NCI-H2029 (cell line): ENCODE results near the gene ARFGAP3.
A peak's percentile ranks its signal among the peaks of the same experiment; 100 is the strongest.
"Not testable (repeated sequence)": the region's sequence is repeated elsewhere in the genome, so short reads cannot be mapped to it uniquely, and the experiment has no call there.

Experiments
- DNase-seq: peaks from one replicate; lab custom pipeline; 2025; lab: John Stamatoyannopoulos, UW

Gene ARFGAP3

DNA sequence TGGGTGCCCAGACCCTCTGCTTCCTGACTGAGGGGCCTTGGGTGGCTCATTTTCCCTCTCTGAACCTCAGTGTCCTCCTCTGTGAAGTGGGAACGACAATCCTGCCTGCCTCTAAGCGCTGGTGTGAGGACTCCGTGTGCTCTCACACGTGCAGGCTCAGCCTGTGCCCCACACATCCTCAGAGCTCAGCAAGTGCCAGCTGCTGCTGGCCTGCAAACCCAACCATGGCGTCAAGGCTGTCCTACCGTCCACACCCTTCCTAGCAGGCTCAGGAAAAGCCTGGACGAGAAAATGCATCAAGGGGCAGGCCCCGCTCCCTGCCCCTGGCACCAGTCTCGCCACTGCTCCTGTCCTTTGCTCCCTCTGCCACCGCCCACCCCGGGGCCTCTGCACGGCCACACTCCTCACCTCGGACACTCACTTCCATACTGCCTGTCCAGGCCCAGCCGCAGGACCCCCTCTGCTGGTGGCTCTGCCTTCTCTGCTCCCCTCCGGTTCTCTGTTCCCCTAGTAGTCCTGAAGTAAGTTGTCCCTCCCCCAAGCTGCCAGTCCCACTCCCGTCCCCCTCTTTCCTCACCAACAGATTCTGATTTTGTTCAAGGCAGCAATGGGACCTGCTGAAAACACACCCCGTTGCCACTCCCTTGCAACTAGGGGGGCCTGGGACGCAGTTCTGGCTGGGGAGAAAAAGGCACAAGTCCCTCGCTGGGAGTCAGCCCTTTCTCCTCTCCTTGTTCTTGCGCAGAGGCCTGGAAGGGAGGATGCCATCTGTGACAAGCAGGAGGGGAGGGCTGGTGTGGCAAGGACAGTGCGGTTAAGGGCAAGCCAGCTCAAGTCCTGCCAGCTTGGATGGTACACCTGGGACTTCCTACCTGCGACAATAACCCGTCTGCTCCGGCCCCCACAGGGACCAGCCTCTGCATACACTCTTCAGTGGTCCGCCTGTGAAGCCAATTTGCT is 62.2 kb downstream of the ARFGAP3 start:
- DNase-seq: no peak

DNA sequence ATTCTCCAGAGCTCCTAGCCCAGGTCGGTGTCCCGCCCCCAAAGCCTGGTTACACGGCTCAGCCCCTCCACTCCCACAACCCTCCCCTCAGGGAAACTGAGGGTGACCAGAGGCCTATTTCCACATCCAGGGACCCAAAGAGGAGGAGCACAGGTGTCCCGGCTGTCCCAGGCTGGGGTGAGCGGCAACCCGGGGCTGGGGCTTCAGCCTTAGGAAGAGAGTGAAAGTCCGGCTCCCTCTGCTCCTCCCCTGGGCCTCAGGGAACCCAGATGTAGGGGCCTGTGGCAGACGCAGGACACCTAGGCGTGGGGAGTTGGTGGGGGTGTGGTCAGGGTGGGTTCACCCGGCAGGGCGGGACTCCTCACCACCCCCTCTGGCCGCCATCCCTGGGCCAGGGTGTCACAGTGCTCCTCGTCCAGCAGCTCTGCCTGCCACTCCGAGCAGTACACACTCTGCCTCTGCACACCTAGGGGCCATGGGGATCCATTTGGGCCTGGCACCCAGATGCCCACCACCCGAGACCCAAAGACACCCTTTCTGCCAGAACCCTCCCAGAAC is 63.1 kb downstream of the ARFGAP3 start:
- no peak for DNase-seq

DNA sequence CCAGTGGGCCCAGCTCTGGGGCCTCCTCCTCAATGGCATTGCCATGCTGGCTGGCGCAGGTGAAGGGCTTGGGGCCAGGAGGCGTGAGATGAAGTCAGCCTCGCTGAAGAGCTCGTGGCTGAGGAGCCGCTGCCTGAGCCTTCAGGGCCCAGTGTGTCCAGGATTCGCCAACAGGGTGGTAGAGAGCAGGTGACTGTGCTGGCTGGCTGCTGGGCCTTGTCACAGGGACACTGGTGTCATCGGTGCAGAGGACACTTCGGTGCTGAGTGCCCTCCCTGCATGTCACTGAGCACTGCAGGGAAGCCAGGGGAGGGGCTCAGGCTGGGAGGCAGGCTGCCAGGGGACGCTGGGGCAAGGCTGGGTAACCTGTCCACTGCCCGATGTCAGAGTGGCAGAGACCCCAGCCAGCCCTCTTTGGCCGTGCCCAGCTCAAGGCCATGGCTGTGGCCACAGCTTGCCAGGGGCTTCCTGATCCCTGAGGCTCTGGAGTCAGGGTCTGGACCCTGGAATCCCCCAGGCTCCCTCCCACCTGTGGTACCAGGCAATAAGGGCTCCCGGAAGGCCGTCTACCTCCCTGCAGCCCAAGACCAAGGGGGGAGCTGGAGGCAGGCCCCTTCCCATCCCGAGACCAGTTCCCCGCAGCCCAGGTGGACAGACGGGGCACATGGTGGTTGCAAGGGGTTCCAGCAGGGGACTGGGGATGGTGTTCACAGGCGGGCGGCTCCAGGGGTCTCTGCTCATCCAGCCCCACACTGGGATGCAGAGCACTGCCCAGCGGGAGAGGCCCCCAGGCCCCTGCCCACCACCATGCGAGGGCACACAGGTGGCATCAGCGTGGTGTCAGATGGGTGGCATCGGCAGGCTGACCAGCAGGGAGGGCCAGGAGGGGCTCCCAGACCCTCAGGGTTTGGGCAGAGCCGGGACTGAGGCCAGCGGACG is 63.9 kb downstream of the ARFGAP3 start:
- peak; percentile 86 for DNase-seq

DNA sequence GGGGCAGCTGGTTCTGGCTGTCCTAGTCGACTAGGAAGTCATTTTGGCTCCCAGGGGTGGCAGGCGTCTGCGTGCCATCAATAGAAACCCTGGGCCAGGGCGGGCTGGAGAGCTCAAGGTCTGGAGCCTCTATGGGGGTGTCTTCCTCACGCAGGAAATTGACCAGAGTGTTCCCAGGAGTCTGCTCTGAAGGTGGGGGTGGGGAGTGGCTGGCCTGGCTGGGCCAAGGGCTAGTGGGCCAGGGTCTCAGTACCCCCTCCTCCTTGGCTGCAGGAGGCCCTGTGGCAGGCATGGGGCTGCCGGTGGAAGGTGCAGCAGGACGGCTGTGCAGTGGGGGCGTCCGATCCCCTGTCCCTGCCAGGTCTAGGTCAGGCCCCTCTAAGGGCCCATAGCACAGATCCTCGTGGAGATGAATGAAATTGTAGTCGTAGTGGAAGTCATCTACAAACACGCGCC is 64.6 kb downstream of the ARFGAP3 start:
- no peak for DNase-seq

DNA sequence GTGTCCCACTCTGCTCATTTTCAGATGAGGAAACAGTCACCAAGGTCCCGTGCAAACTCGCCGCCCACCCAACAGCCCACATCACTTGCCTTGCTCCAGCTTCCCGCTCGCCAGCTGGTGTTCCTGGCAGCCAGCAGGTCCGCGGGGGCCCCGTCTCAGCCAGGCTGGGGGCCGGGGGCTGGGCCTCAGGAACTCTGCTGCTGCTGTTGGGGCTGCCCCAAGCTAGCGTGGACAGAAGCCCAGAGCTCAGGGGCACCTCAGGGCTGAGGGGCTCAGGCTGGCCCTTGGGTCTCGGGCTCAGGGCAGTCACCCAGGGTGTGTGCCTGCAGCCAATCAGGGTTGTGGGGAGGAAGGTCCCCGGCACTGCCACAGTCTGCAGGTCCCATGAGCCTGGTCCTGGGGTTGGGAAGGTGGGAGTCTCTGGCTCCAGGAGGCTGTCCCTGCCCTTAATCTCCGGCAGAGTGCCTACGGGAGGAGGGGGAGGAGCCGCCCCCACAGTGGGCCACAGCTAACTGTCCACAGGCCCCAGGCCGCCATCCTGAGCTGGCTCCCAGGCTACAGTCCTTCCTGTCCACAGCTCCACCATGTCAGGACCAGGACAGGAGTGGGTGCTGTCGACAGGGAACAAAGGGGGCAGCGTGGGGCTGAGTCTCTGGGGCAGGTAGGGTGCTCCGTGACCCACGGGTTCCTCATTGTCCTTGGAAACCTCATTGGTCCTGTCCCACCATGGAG is 65.2 kb downstream of the ARFGAP3 start:
- DNase-seq: no peak

DNA sequence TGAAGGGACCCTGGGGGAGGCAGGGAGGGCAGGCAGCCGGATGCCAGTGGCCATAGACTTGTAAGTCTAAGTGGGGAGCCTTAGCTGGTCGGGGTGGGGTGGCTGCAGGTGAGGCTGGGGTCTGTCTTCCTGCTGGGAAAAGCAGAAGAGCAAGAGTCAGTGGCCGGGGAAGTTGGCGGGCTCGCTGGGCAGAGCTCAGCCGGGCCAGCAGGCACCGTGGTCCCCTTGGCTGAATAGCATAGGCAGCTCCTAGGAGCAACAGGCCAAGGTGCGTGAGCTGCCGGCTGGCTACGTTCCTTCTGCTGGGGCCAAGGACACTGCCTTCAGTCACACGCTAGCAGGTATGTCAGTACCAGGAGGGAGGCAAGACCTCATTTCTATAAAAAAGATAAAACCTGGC is 68.6 kb downstream of the ARFGAP3 start:
- no peak for DNase-seq

DNA sequence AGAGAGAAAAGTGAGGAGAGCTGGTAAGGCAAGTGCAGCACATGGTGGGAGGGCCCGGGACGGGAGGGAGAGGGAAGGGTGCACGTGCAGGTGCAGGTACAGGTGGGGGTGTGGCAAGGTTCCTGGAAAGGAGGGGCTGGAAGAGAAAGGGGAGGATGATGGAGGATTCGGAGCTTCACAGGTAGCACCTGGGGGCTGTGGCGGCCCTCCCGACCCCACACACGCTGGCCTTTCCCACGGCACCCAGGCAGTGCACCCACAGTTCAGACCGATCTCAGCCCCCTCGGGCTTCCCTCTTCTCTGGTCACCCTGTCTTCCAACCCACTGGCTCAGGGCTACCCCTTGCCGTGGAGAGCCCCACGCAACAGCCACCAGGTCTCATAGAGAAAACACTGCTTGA is 69.1 kb downstream of the ARFGAP3 start:
- DNase-seq: no peak

DNA sequence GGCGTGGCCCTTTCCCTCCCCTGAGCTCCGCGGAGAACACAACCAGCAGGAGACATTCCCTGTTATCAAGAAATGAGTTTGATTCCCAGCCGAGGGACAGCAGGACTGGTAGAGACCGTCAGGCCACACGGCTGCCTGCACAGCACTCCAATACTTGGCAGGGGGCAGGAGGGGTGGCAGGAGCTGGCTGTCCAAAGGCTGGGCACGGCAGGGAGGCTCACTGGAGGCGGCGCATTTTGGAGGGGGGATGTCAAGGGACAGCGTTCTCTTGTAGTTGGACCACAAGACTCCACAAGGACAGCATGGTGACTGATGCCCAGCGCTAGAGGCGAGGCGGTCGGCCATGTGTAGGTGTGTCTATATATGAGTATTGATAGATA is 69.7 kb downstream of the ARFGAP3 start:
- DNase-seq: no peak

DNA sequence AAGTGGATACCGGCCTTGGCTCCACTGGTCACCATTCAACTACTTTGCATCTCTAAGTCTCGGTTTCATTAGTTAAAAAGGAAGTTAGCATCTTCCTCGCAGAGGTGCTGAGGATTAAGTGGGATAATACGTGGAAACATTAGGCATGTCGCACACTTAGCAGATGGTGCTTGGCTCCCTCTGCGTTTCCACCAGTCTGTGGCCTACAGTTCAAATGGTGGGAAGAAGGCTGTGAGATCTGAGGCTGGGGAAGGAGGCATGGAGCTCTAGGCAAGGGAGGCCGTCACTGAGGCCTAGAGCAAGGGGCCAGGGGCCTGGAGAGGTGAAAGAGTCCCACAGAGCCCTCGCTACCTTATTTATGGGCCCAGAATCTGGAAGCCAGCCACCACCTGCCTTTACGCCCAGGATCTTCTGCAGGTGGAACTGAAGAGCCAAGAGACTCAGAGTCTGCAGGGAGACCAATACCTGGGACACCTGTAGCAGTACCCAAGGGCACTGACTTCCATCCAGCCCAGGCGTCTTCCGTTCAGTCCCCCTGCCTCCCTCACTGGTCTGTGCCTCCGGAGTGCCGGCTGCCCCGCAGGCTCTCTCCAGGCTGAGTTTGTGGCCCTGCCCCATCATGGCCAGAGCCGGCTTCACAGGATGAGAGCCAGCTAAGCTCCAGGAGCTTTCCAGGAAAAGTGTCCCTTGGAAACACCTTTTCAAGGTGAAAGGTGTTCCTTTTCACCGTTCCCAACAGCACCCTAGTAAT is 70.3 kb downstream of the ARFGAP3 start:
- no peak for DNase-seq

DNA sequence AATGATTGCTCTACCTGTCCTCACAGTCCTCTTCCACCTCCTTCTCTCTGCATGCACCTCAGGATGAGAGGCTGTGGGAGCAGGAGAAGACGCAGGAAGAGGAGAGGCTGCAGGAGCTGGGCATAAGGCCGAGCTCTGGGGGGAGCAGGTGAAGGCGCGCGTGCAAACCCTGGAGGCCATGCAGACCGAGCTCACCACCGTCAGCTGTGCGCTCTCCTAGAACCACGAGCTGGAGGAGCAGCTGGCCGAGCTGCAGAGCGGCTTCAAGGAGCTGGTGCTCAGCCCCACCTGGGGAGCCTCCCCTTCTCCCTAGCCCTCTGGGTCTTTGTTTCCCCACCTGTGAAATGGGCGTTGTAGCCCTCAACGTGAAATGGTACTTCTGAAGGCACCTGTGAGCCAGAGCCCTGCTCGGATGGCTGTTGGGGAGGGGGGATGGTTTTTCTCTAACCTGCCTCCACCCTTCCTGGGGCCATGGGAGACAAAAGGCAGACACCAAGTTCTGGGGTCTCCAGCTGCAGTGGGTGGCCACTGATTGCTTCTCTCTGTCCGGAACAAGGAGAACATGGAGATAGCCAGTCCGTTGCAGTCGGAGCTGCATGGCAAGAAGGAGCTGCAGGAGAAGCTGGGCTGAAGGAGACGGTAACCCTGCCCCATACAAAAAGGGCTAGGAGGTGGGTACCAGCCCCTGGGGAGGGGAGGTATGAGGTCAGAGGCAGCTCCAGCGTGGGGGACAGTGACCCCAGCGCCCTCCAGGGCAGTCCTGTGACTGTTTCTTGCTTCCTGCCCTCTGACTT is 71.2 kb downstream of the ARFGAP3 start:
- no peak for DNase-seq

DNA sequence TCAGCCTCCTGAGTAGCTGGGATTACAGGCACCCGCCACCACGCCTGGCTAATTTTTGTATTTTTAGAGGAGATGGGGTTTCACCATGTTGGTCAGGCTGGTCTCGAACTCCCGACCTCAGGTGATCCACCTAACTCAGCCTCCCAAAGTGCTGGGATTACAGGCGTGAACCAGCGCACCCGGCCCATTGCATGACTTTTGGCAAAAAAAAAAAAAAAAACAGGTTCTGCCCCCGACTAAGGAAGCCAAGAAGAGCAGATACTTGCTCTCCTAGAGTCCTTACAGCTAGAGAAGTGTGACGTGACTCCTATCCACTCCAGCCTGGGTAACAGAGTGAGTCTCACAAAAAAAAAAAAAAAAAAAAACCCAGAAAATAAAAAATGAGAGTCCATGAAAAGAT is 74.8 kb downstream of the ARFGAP3 start:
- DNase-seq: not testable (repeated sequence)

DNA sequence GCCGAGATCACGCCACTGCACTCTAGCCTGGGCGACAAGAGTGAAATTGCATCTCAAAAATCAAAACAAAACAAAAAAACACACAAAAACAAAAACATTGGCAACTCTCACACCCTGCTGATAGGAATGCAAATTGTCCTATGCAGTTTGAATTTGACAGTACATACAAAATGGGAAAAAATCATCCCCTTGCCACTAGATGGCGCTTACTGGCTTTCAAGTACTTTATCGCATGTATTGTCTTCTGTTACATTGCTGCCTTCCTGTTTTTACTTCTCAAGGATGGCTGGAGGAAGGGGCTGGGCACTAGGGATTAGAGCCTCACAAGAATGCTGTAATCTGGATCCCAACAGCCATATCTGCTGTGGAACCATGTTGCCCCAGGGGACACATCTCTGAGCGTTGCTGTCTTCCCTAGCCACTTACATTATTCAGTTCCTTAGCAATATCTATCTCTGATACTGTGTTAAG is 77.0 kb downstream of the ARFGAP3 start:
- DNase-seq: peak; percentile 82

DNA sequence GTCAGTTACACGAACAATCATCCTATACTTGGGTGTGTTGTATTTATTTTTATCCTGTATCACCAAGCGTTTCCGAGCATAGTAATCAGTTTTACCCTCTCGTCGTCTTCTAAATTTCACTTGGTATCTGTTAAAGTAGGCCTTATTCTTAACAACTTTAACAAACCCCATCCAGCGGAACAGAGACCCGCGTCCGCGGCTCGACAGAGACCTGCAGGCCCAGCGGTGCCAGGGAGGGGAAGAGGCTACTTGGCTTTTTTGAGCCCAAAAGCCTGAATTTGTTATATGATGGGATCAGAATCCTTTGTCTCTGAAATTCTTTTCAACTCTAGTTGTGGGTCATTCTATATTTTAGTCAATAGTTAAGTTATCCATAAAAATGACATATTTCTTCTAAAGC is 79.9 kb downstream of the ARFGAP3 start:
- no peak for DNase-seq

DNA sequence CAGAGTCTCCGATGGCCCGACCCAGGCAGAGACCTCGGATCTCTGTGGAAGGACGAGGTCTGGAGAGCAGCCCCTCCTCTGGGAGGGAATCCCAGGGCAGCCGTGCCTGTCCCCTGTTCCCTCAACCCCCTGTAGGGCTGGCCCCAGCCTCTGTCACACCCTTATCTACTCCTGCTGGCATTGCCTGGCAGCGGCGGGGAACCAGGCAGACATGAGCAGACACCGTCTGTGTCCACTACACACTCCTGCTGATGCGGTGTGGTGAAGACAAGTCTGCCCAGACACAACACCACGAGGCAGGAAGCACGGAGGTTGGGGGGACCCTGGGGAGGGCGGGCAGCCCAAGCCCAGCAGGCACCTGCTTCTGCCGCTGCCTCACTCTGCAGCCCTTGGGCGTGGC is 83.9 kb downstream of the ARFGAP3 start:
- no peak for DNase-seq

DNA sequence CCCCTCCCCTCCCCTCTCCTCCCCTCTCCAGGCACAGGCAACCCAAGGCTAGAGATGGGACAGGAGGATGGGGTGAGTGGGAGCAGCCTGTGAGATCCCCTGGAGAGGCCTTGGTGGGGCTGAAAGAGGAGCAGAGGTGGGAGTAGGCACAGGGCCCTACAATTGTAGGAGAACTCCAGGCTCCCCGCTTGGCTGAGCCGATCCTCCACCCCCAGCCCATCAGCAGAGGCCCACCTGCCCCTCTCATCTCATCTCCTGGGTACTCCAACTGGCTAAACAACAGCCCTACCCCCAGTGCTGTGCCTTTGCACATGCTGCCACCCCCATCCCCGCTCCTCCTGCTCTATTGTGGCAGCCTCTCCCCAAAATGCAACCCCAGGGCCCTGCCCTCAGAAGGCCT is 84.4 kb downstream of the ARFGAP3 start:
- no peak for DNase-seq

DNA sequence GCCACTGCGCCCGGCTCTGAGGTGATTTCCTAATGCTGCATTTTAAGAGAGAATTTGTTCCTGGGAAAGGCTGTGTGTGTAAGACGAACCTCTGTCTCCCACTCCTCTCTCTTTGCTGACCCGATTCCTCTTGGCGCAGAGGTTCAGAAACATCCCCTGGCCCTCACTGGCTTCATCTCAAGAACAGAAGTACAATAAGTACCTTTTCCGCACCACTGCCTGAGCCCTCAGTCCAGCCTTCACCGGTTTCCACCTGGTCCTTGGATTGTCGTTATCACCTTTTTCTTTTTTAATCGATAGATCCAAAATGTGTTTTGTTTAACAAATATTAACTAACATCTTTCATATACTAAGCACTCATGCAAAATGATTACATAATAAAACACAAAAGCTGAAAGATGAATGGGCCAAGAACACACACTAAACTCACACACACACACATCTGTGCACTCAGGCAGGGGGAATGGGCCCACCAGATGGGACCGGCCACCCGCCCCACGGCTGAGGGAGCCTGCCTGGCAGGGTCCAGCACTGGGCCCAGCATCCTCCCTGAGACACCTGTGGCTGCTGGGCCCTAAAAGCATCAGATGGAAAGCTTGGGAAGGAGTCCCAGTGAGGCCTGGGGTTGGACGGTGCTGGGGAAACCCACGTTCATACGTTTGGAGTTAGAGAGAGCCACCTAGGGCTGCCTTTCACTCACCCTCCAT is 86.0 kb downstream of the ARFGAP3 start:
- DNase-seq: no peak

DNA sequence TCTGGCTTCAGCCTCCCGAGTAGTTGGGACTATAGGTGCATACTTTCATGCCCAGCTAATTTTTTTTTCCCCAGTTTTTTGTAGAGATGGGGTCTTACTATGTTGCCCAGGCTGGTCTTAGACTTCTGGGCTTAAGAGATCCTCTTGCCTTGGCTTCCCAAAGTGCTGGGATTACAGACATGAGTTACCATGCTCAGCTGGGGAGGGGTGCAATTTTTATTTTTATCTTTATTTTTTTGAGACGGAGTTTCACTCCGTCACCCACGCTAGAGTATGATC is 86.7 kb downstream of the ARFGAP3 start:
- no peak for DNase-seq

DNA sequence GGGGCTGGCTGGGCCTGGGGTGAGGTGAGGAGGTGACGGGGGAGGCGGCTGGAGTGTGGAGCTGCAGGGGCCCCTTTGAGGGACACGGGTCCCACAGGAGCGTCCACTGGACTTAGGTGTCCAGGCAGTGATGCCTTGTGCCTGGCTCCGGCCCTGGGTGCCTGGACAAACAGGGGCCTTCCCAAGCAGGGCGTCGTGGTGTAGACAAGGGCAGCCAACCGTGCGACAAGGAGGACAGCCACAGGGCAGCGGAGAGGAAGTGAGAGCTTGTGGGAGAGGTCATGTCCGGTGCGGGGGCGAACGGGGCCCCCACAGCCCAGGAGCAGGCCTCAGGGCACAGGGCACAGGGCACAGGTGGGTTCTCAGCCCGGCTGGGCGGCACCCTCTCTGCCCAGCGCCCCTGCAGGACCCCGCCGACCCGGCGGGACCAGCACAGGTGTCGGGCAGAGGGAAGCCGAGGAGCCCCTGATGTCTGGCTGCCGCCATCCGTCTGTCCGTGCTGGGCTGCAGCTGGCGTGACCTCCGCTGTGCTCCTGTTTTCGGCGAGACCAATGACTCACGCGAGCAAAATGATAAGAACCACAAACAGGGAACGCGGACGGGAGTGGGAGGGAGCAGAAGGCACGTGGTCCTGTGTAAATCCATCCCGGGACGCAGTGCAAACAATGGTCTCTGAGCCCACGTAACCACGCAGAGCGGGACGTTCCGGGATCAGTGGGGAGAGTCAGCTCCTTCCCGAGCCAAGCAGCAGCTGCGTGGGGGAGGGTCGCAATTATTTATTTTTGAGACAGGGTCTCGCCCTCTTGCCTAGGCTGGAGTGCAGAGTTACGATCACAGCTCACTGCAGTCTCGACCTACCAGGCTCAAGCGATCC is 87.3 kb downstream of the ARFGAP3 start:
- DNase-seq: no peak

DNA sequence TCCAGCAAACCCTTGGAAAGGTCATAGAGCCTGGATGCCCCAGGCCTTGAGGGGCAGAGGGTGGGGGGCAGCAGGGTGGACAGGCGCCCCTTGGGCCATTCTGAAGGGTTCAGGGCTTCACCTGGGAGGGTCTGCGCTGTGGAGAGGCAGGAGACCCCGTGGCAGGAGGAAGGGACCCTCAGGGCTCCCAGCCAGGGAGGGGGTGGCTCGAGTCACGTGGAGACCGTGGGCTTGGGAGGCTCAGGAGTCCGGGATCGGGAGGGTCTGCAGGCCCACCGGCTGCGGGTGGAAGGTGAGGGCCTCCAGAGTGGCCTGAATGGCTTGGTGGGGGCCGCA is 87.9 kb downstream of the ARFGAP3 start:
- DNase-seq: no peak
